ENCODE results near the gene KCNK10. TPM values are rescaled to one million over a fixed set of nuclear protein-coding genes. Genes with fewer than 3 reads are reported as not detected.

KCNK10 gene
- not detected in 2 replicates for total RNA-seq

DNA sequence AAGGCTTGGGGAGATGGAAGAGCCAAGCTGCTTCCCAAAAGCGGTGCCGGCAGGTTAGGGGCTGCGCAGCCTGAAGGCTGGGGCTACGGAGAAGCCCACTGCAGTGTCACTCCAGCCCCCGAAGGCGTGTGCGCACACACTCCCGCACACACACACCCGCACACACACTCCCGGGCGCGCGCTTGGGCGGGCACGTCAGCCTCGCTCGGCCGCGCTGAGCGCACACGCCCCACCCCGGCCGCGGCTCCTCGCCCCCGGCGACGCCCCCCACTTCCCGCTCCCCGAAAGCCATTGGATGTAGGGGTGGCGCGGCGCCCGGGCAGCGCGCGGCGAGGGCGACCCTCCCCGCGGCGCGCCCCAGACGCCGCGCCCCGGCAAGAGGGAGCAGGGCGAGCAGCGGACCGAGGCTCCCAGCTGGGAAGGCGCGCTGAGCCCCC, at the start of gene KCNK10:
Gene KCNK10, minus strand, starts transcription at position 184 of the 437 bp plus-strand sequence. CDS start 471 bp downstream, outside the sequence.
- intact Hi-C loops (cut with micrococcal nuclease), result no loop called here
- Mint-ChIP-seq H3K36me3 (ENCODE audit: low read depth) (no peaks in the 10 kb centered on the region), H3K27me3 (ENCODE audit: insufficient read depth) (peaks cover 38% of the 10 kb centered on the region), H3K27ac (no peak within 1 kb of the TSS), H3K9me3 (no peaks in the 10 kb centered on the region), H3K4me1 (ENCODE audit: low read depth) (no peaks in the 10 kb centered on the region), H3K4me3 (no peak within 1 kb of the TSS)
- no peak for DNase-seq (ENCODE audit: low spot score)

GRCh38 chr14:88369496-88369895, 46.4 kb upstream of the KCNK10 start:
- H3K9me3 Mint-ChIP-seq, result no peaks in the 10 kb centered on the region
- no peak overlapping the region for H3K27ac Mint-ChIP-seq
- intact Hi-C loops (cut with micrococcal nuclease), result no loop called here

GRCh38 chr14:88364710-88365413, 41.8 kb upstream of the KCNK10 start:
- Mint-ChIP-seq H3K9me3 (peaks cover 6% of the 10 kb centered on the region), H3K27me3 (ENCODE audit: insufficient read depth) (peaks cover 4% of the 10 kb centered on the region), H3K36me3 (ENCODE audit: low read depth) (no peaks in the 10 kb centered on the region), H3K27ac (no peak overlapping the region), H3K4me3 (no peak overlapping the region), H3K4me1 (ENCODE audit: low read depth) (no peaks in the 10 kb centered on the region)
- intact Hi-C loops (cut with micrococcal nuclease), result no loop called here
- no peak for DNase-seq (ENCODE audit: low spot score)

More at GRCh38 chr14:88369496-88369895, 46.4 kb upstream of the KCNK10 start:
- Mint-ChIP-seq H3K4me1 (ENCODE audit: low read depth) (no peaks in the 10 kb centered on the region), H3K4me3 (no peak overlapping the region), H3K27me3 (ENCODE audit: insufficient read depth) (peaks cover 11% of the 10 kb centered on the region), H3K36me3 (ENCODE audit: low read depth) (no peaks in the 10 kb centered on the region)
- no peak for DNase-seq (ENCODE audit: low spot score)

DNA sequence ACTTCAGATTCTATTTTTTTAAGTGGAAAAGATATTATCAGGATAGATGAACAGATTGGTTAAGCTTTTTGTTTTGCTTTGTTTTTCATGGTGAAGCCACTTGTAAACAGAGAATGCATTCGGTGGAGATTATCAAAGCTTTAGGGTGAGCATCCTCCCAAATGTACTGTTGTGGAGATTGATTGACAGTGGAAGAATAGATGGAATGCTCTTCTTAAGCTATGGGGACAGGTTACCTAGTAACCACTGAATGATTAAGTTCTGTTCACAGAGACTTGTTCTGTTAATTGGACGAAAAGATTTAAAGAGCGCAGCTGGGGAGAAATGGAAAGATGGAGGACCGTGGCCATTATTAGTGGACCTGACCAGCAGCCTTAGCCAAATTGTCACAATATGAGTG, 40.6 kb upstream of the KCNK10 start:
- no peak overlapping the region for H3K4me3 Mint-ChIP-seq
- H3K9me3 Mint-ChIP-seq, result peaks cover 6% of the 10 kb centered on the region
- no peak for DNase-seq (ENCODE audit: low spot score)
- H3K36me3 Mint-ChIP-seq (ENCODE audit: low read depth), result no peaks in the 10 kb centered on the region
- no peaks in the 10 kb centered on the region for H3K4me1 Mint-ChIP-seq (ENCODE audit: low read depth)
- no peak overlapping the region for H3K27ac Mint-ChIP-seq
- peaks cover 4% of the 10 kb centered on the region for H3K27me3 Mint-ChIP-seq (ENCODE audit: insufficient read depth)
- intact Hi-C loops (cut with micrococcal nuclease), result no loop called here

- intact Hi-C loops (cut with micrococcal nuclease), result no loop called here
- no peaks in the 10 kb centered on the region for H3K4me1 Mint-ChIP-seq (ENCODE audit: low read depth)
- H3K27me3 Mint-ChIP-seq (ENCODE audit: insufficient read depth), result no peaks in the 10 kb centered on the region
- peaks cover 6% of the 10 kb centered on the region for H3K9me3 Mint-ChIP-seq
- H3K27ac Mint-ChIP-seq, result no peak overlapping the region
- no peak for DNase-seq (ENCODE audit: low spot score)
- no peaks in the 10 kb centered on the region for H3K36me3 Mint-ChIP-seq (ENCODE audit: low read depth)
- no peak overlapping the region for H3K4me3 Mint-ChIP-seq
These were observed 36.4 kb upstream of the KCNK10 start for GRCh38 chr14:88359500-88359899.

- Mint-ChIP-seq H3K4me3 (no peak overlapping the region), H3K36me3 (ENCODE audit: low read depth) (no peaks in the 10 kb centered on the region), H3K4me1 (ENCODE audit: low read depth) (no peaks in the 10 kb centered on the region), H3K9me3 (no peaks in the 10 kb centered on the region), H3K27me3 (ENCODE audit: insufficient read depth) (no peaks in the 10 kb centered on the region), H3K27ac (no peak overlapping the region)
- intact Hi-C loops (cut with micrococcal nuclease), result no loop called here
- DNase-seq (ENCODE audit: low spot score), result no peak
These were observed 31.3 kb upstream of the KCNK10 start for GRCh38 chr14:88354358-88354757.

GRCh38 chr14:88352698-88353097, 29.6 kb upstream of the KCNK10 start:
- Mint-ChIP-seq H3K4me1 (ENCODE audit: low read depth) (no peaks in the 10 kb centered on the region), H3K9me3 (no peaks in the 10 kb centered on the region), H3K36me3 (ENCODE audit: low read depth) (no peaks in the 10 kb centered on the region), H3K4me3 (no peak overlapping the region), H3K27me3 (ENCODE audit: insufficient read depth) (no peaks in the 10 kb centered on the region), H3K27ac (no peak overlapping the region)
- intact Hi-C loops (cut with micrococcal nuclease), result no loop called here
- DNase-seq (ENCODE audit: low spot score), result no peak

DNA sequence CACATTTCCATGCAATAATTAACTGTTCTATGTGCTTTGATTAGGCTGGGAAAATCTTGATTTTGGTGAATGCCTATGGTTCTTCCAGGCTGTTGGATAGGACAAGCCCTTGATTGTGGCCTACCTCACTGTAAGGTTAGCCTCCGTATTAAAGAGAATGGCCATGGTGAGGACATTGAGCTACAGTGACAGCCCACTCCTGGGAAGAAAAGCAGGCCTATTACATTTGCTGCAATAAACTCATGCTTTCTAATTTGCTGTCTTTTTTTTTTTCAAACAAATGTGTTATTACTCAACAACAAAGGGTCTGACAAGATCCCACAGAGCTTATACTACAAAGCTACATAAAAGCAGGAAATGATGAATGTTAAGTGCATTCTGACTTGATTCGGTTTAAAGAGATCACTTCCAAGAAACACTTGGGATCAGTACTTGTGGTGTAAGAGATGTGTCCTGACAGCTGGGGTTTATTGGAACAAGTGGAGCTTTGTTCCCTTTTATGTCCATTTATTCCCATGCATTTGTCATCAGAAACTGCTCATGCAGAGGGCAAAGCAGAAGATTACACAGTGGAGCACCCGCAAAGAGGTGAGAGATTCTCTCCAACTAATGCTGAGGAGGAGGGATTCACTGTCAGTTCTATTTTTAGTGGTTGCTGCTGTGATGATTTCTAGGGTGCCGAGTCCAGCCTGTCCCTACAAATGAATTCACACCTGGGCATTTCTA, 29.1 kb upstream of the KCNK10 start:
- Mint-ChIP-seq H3K27ac (no peak overlapping the region), H3K4me3 (no peak overlapping the region), H3K36me3 (ENCODE audit: low read depth) (no peaks in the 10 kb centered on the region), H3K9me3 (no peaks in the 10 kb centered on the region), H3K27me3 (ENCODE audit: insufficient read depth) (no peaks in the 10 kb centered on the region), H3K4me1 (ENCODE audit: low read depth) (no peaks in the 10 kb centered on the region)
- intact Hi-C loops (cut with micrococcal nuclease), result no loop called here
- DNase-seq (ENCODE audit: low spot score), result no peak

GRCh38 chr14:88348546-88348945, 25.5 kb upstream of the KCNK10 start:
- H3K9me3 Mint-ChIP-seq, result no peaks in the 10 kb centered on the region
- H3K27ac Mint-ChIP-seq, result no peak overlapping the region
- peaks cover 3% of the 10 kb centered on the region for H3K27me3 Mint-ChIP-seq (ENCODE audit: insufficient read depth)
- no peaks in the 10 kb centered on the region for H3K36me3 Mint-ChIP-seq (ENCODE audit: low read depth)
- H3K4me1 Mint-ChIP-seq (ENCODE audit: low read depth), result no peaks in the 10 kb centered on the region
- H3K4me3 Mint-ChIP-seq, result no peak overlapping the region
- DNase-seq (ENCODE audit: low spot score), result no peak
- intact Hi-C loops (cut with micrococcal nuclease), result no loop called here

DNA sequence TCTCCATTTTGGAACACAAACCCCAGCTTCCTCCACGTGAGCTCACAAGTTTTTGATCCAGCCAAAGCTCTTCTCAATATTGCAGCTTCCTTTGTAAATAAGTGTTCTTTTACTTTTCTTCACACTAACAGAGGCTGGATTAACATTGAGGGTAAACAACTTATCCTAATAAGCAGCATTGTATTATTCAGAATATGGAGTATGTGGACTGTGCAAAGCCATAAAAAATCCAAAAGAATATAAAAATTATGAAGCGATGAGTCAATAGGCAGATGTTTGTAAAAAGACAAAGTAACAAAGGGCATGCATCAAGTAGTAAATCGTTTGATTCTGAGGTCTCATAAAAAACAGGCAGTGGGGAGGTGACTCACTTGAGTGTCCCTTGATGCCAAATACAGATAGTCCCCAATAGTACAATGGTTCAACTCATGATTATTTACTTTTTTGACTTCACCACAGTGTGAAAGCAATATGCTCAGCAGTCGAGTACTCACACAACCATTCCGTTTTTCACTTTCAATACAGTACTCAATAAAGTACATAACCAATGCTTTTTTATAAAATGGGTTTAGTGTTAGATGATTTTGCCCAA, 23.1 kb upstream of the KCNK10 start:
- Mint-ChIP-seq H3K4me1 (ENCODE audit: low read depth) (no peaks in the 10 kb centered on the region), H3K4me3 (no peak overlapping the region), H3K27ac (no peak overlapping the region), H3K27me3 (ENCODE audit: insufficient read depth) (peaks cover 3% of the 10 kb centered on the region), H3K36me3 (ENCODE audit: low read depth) (no peaks in the 10 kb centered on the region), H3K9me3 (no peaks in the 10 kb centered on the region)
- no peak for DNase-seq (ENCODE audit: low spot score)
- intact Hi-C loops (cut with micrococcal nuclease), result no loop called here

- no peak for DNase-seq (ENCODE audit: low spot score)
- Mint-ChIP-seq H3K27me3 (ENCODE audit: insufficient read depth) (peaks cover 3% of the 10 kb centered on the region), H3K27ac (no peak overlapping the region), H3K4me1 (ENCODE audit: low read depth) (no peaks in the 10 kb centered on the region), H3K36me3 (ENCODE audit: low read depth) (no peaks in the 10 kb centered on the region), H3K9me3 (no peaks in the 10 kb centered on the region), H3K4me3 (no peak overlapping the region)
- intact Hi-C loops (cut with micrococcal nuclease), result no loop called here
These were observed 19.9 kb upstream of the KCNK10 start for GRCh38 chr14:88342980-88343379.

DNA sequence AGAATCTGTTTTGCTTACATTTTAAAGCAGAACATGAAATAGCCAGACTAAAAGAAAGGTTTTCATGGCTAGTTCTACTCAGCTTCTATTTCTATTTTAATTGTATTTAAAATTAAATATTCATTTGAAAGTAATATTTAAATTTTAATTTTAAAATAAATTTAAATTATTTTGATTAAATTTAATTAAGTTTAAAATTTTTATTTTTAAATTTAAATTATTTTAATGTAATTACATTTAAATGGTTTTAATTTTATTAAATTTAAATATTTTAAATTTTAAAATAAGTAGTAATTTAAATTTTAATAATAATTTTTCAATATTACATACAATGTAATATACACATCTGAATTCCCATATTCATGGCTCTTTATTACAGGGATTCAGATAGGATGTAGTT, 17.3 kb upstream of the KCNK10 start:
- Mint-ChIP-seq H3K4me1 (ENCODE audit: low read depth) (no peaks in the 10 kb centered on the region), H3K36me3 (ENCODE audit: low read depth) (no peaks in the 10 kb centered on the region), H3K4me3 (no peak overlapping the region), H3K27me3 (ENCODE audit: insufficient read depth) (peaks cover 2% of the 10 kb centered on the region), H3K27ac (no peak overlapping the region), H3K9me3 (no peaks in the 10 kb centered on the region)
- no peak for DNase-seq (ENCODE audit: low spot score)
- intact Hi-C loops (cut with micrococcal nuclease), result no loop called here

DNA sequence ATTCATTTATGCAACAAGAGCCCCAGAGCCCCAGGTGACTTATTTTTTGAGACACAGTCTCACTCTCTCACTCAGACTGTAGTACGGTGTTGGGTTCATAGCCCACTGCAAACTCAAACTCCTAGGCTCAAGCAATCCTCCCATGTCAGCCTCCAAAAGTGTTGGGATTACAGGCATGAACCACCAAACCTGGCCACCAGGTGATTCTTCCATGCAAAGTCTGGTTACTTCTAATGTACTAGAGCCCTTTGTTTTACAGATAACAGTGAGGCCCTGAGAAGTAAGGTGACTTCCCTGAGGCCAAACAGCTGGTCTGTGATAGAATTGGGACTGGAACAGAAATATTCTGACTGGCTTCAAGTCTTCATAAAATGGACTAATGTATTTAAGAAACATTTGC, 10.0 kb upstream of the KCNK10 start:
- intact Hi-C loops (cut with micrococcal nuclease), result no loop called here
- H3K27me3 Mint-ChIP-seq (ENCODE audit: insufficient read depth), result peaks cover 21% of the 10 kb centered on the region

More for the DNA sequence above, 10.0 kb upstream of the KCNK10 start:
- DNase-seq (ENCODE audit: low spot score), result no peak
- Mint-ChIP-seq H3K27ac (no peak overlapping the region), H3K36me3 (ENCODE audit: low read depth) (no peaks in the 10 kb centered on the region), H3K4me3 (no peak overlapping the region), H3K9me3 (no peaks in the 10 kb centered on the region), H3K4me1 (ENCODE audit: low read depth) (no peaks in the 10 kb centered on the region)

Data from activated T-helper 1 cell treated with anti-CD3 and anti-CD28 coated beads, Interleukin-12 subunit alpha, Interleukin-12 subunit beta, Interleukin-2, Interleukin-4 antibody, amounts not matched to agents 30 ng/mL and 10 ng/mL and 1 ng/mL, durations not matched to agents 14 hours and 24 hours and 36 hours (primary cell).